ENCODE measurements around the gene MPPED2. TPM values are rescaled to one million over a fixed set of nuclear protein-coding genes. Genes with fewer than 3 reads are reported as not detected.

The MPPED2 gene
- total RNA-seq, 1 donor from 2014 or later: not detected

DNA sequence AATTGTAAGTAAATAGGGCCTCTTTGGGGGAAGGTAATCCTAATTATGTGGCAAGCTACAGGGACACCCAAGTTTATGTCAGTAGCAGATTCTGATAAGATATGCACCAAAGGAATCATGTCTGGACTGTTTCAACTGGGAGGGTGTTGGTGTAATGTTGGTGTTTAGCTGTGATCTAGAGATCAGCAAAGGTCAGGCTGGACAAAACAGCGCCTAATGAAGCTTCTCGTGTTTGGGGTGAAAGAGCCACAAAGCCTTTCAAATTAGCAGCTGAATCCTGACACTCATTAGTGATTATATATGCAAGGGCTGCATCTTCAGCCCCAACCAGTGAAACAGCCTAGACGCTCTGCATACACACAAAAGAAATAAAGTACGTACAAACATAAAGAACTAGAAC, 106.3 kb downstream of the MPPED2 start:
- no peak for DNase-seq (ENCODE audit: low read depth)
- TF ChIP-seq CTCF (IDR thresholded peaks at IDR 0.05; ENCODE audit: insufficient read depth, low read length, severe bottlenecking): no peak
- Histone ChIP-seq H3K4me3 (ENCODE audit: low read depth, low read length) (no peak overlapping the region), H3K27me3 (ENCODE audit: control insufficient read depth, insufficient read depth, low read length) (no peaks in the 10 kb centered on the region), H3K36me3 (ENCODE audit: control insufficient read depth, insufficient read depth, low read length) (no peaks in the 10 kb centered on the region)
- FAIRE-seq: no peak

DNA sequence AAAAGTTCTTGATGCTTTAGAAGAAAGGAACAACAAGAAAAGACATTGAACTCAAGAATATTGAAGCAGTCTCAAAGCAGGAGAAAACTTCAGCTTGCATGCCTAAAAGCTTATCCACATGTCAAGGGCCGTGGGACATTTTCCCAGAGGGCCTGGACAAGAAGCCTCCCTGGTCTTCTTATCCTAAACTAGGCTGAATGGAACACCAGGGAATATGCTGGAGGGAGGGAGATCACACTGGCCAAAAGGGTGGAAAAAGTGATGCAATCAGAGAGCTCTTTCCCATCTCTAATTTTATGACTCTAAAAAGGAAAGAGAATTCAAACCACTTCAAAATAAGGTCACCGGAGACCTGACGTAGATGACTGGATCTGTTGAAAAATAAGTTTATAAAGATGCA, 107.2 kb downstream of the MPPED2 start:
- H3K36me3 ChIP-seq (ENCODE audit: control insufficient read depth, insufficient read depth, low read length): no peaks in the 10 kb centered on the region
- no peak for FAIRE-seq
- H3K4me3 ChIP-seq (ENCODE audit: low read depth, low read length): no peak overlapping the region
- no peak for DNase-seq (ENCODE audit: low read depth)
- no peaks in the 10 kb centered on the region for H3K27me3 ChIP-seq (ENCODE audit: control insufficient read depth, insufficient read depth, low read length)
- no peak for TF ChIP-seq CTCF (IDR thresholded peaks at IDR 0.05; ENCODE audit: insufficient read depth, low read length, severe bottlenecking)

GRCh38 chr11:30477061-30477460, 109.1 kb downstream of the MPPED2 start:
- no peak for TF ChIP-seq CTCF (IDR thresholded peaks at IDR 0.05; ENCODE audit: insufficient read depth, low read length, severe bottlenecking)
- H3K36me3 ChIP-seq (ENCODE audit: control insufficient read depth, insufficient read depth, low read length): no peaks in the 10 kb centered on the region
- no peak overlapping the region for H3K4me3 ChIP-seq (ENCODE audit: low read depth, low read length)
- FAIRE-seq (no peak), DNase-seq (ENCODE audit: low read depth) (no peak)
- H3K27me3 ChIP-seq (ENCODE audit: control insufficient read depth, insufficient read depth, low read length): no peaks in the 10 kb centered on the region

GRCh38 chr11:30474151-30474954, 111.8 kb downstream of the MPPED2 start:
- TF ChIP-seq CTCF (IDR thresholded peaks at IDR 0.05; ENCODE audit: insufficient read depth, low read length, severe bottlenecking): no peak
- Histone ChIP-seq H3K27me3 (ENCODE audit: control insufficient read depth, insufficient read depth, low read length) (no peaks in the 10 kb centered on the region), H3K4me3 (ENCODE audit: low read depth, low read length) (no peak overlapping the region), H3K36me3 (ENCODE audit: control insufficient read depth, insufficient read depth, low read length) (no peaks in the 10 kb centered on the region)
- FAIRE-seq: no peak
- no peak for DNase-seq (ENCODE audit: low read depth)

GRCh38 chr11:30471244-30471643, 114.9 kb downstream of the MPPED2 start:
- no peak overlapping the region for H3K4me3 ChIP-seq (ENCODE audit: low read depth, low read length)
- FAIRE-seq (no peak), DNase-seq (ENCODE audit: low read depth) (no peak)
- H3K36me3 ChIP-seq (ENCODE audit: control insufficient read depth, insufficient read depth, low read length): no peaks in the 10 kb centered on the region
- no peak for TF ChIP-seq CTCF (IDR thresholded peaks at IDR 0.05; ENCODE audit: insufficient read depth, low read length, severe bottlenecking)
- H3K27me3 ChIP-seq (ENCODE audit: control insufficient read depth, insufficient read depth, low read length): no peaks in the 10 kb centered on the region

DNA sequence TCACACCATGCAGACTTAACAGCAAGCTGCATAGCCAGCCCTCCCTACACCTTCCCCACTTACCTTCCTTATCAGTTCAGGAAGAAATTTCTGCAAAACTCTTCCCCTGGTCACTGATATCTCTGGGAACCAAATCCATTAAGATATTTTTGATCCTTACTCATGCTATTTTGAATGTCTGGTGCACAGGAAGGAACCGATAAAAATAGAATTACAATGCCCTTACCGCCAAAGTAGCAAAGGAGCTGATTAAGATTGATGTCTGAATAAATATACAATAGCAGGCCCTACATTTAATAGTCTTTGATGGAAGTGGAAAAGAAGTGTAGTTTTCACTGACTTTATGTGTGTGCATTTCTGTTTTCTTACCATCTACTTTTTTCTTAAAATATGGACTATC, 117.3 kb downstream of the MPPED2 start:
- H3K36me3 ChIP-seq (ENCODE audit: control insufficient read depth, insufficient read depth, low read length): no peaks in the 10 kb centered on the region
- H3K27me3 ChIP-seq (ENCODE audit: control insufficient read depth, insufficient read depth, low read length): no peaks in the 10 kb centered on the region
- H3K4me3 ChIP-seq (ENCODE audit: low read depth, low read length): no peak overlapping the region
- DNase-seq (ENCODE audit: low read depth): no peak
- FAIRE-seq: no peak
- no peak for TF ChIP-seq CTCF (IDR thresholded peaks at IDR 0.05; ENCODE audit: insufficient read depth, low read length, severe bottlenecking)

Data from bronchial epithelial cell (primary cell).